HG03439 (cell line): Measurements from ENCODE around the gene TCERG1L.
"Not testable (repeated sequence)": the region's sequence is repeated elsewhere in the genome, so short reads cannot be mapped to it uniquely, and the experiment has no call there.

Experiments
- ATAC-seq: cut with Tn5 transposase; IDR thresholded peaks from one replicate; pipeline ENCODE4 v1.9.1; 2021; ENCODE audit warnings: mild to moderate bottlenecking, moderate library complexity; ENCODE audit not compliant: unreplicated experiment

The TCERG1L gene

GRCh38 chr10:131311661-131312477 is at the start of gene TCERG1L:
Gene TCERG1L (minus strand): TSS chr10:131311721. CDS start chr10:131311635, 86 bp downstream.
- ATAC-seq = no peak

GRCh38 chr10:131358741-131359442 is 47.4 kb upstream of the TCERG1L start:
- no peak for ATAC-seq

- ATAC-seq = no peak
These were observed 44.9 kb upstream of the TCERG1L start for GRCh38 chr10:131356442-131356841.

GRCh38 chr10:131355881-131356280 is 44.4 kb upstream of the TCERG1L start:
- ATAC-seq = no peak

GRCh38 chr10:131355056-131355455 is 43.5 kb upstream of the TCERG1L start:
- no peak for ATAC-seq

- no peak for ATAC-seq
These were observed 42.9 kb upstream of the TCERG1L start for GRCh38 chr10:131354380-131354779.

- ATAC-seq = no peak
These were observed 41.3 kb upstream of the TCERG1L start for GRCh38 chr10:131352765-131353290.

- ATAC-seq = no peak
These were observed 39.1 kb upstream of the TCERG1L start for GRCh38 chr10:131350660-131351059.

- no peak for ATAC-seq
These were observed 38.7 kb upstream of the TCERG1L start for GRCh38 chr10:131350245-131350644.

GRCh38 chr10:131346456-131346855 is 34.9 kb upstream of the TCERG1L start:
- no peak for ATAC-seq

- ATAC-seq = no peak
These were observed 34.2 kb upstream of the TCERG1L start for GRCh38 chr10:131345691-131346090.

- no peak for ATAC-seq
These were observed 33.2 kb upstream of the TCERG1L start for GRCh38 chr10:131344747-131345146.

GRCh38 chr10:131337741-131338140 is 26.2 kb upstream of the TCERG1L start:
- ATAC-seq = no peak

- ATAC-seq = no peak
These were observed 21.3 kb upstream of the TCERG1L start for GRCh38 chr10:131332821-131333220.

GRCh38 chr10:131323880-131324279 is 12.4 kb upstream of the TCERG1L start:
- no peak for ATAC-seq

- ATAC-seq = no peak
These were observed 11.5 kb upstream of the TCERG1L start for GRCh38 chr10:131323025-131323424.

- ATAC-seq = not testable (repeated sequence)
These were observed 11.1 kb upstream of the TCERG1L start for GRCh38 chr10:131322575-131322974.

- no peak for ATAC-seq
These were observed 9.5 kb upstream of the TCERG1L start for GRCh38 chr10:131320860-131321604.

GRCh38 chr10:131318814-131319213 is 7.3 kb upstream of the TCERG1L start:
- no peak for ATAC-seq

- no peak for ATAC-seq
These were observed 6.8 kb upstream of the TCERG1L start for GRCh38 chr10:131318291-131318690.
